NB4 (cell line): Measurements from ENCODE around the gene BRPF1.

Experiments
- MYC ChIP-seq: IDR thresholded peaks from 2 replicates; pipeline ENCODE4 v1.6.1; 2011; ENCODE audit warnings: low read depth, low read length
- POLR2A ChIP-seq: IDR thresholded peaks from 2 replicates; pipeline ENCODE4 v1.6.1; 2011; ENCODE audit warnings: mild to moderate bottlenecking; ENCODE audit not compliant: insufficient read length; ENCODE audit errors: extremely low read depth
- TF ChIP-seq, protein P1 (sequence below): IDR thresholded peaks from 2 replicates; pipeline ENCODE4 v1.6.1; 2011; ENCODE audit warnings: low read depth, low read length
- TF ChIP-seq, protein P2 (sequence below): IDR thresholded peaks from one replicate; pipeline ENCODE4 v1.5.1; 2012; ENCODE audit warnings: low read depth, low read length

DNA sequence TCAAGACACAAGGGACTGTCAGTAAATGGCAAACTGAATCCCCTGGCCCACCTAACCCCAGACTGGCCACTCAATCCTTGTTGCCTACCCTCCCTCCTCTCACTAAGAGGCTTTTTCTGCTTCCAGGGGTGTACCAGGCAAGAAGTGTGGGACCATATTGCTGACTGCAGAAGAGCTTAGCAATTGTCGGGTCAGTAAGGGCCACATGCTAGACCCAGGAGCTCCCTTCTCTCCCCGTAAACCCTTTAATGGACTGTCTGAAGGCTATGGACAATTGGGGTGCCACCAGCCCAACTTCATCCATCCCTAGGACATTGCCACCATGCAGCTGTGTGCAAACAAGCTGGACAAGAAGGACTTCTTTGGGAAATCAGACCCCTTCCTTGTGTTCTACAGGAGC lies 19.1 kb upstream of the BRPF1 start:
- TF ChIP-seq, protein P1, sequence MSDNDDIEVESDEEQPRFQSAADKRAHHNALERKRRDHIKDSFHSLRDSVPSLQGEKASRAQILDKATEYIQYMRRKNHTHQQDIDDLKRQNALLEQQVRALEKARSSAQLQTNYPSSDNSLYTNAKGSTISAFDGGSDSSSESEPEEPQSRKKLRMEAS: no peak
- TF ChIP-seq POLR2A (no peak), MYC (no peak)
- TF ChIP-seq, protein P2, sequence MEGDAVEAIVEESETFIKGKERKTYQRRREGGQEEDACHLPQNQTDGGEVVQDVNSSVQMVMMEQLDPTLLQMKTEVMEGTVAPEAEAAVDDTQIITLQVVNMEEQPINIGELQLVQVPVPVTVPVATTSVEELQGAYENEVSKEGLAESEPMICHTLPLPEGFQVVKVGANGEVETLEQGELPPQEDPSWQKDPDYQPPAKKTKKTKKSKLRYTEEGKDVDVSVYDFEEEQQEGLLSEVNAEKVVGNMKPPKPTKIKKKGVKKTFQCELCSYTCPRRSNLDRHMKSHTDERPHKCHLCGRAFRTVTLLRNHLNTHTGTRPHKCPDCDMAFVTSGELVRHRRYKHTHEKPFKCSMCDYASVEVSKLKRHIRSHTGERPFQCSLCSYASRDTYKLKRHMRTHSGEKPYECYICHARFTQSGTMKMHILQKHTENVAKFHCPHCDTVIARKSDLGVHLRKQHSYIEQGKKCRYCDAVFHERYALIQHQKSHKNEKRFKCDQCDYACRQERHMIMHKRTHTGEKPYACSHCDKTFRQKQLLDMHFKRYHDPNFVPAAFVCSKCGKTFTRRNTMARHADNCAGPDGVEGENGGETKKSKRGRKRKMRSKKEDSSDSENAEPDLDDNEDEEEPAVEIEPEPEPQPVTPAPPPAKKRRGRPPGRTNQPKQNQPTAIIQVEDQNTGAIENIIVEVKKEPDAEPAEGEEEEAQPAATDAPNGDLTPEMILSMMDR: no peak
